ENCODE results near the gene CACNA1D.
"Not testable (repeated sequence)": the region's sequence is repeated elsewhere in the genome, so short reads cannot be mapped to it uniquely, and the experiment has no call there.

Gene CACNA1D

DNA sequence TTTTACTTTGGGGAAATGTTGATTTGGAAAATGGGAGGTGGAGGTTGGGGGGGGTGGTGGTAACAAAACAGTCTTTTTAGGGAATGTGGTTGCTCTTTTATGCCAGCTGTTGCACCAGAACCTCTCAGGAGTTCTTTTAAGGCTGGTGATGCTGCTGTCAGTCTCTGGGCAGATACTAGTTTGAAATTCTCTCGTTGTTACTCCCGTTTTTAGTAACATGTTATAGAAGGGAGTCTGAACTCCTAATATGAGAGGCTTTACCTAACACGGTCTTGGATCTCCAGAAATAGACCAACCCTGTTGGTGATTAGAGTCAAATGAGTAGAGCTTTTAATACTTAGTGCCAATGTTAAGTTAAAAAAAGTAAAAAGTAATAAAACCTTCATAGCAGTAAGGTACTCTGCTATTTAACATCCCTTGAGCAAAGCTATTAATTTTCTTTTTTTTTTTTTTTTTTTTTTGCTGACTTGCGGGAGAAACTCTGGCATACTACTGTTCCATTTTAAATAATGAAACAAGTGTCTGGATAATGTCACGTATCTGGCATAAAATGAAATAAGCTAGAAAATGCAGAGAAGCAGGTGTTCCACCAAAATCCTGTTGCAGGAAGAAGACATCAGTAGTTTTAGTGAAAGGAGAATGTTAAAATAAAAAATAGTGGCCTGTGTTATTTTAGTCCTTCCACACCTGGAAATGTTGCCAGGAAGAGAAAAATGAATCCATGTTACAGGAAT lies 156.7 kb downstream of the CACNA1D start:
- no peak overlapping the region for H3K4me3 ChIP-seq (ENCODE audit: low read depth, low read length)

DNA sequence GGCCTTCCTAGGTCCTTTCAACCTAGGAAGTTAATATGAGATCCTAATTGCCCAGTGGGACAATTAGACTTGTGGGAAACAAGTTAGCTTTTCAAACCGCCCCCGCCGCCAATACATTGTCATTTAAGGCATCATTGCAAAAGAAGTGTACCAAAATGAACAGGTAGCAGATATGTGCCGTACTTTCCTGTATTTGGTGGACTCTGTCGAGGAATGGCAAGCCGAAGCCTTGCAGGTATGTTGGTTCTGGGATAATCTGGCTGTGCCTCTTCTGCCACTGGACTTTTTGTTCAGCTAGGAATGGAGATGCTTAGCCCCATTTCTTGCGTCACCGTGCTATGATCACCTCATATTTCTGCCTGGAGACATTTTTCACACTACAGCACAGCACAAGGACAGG lies 157.5 kb downstream of the CACNA1D start:
- DNase-seq (ENCODE audit: low read depth): no peak
- TF ChIP-seq, protein P1, sequence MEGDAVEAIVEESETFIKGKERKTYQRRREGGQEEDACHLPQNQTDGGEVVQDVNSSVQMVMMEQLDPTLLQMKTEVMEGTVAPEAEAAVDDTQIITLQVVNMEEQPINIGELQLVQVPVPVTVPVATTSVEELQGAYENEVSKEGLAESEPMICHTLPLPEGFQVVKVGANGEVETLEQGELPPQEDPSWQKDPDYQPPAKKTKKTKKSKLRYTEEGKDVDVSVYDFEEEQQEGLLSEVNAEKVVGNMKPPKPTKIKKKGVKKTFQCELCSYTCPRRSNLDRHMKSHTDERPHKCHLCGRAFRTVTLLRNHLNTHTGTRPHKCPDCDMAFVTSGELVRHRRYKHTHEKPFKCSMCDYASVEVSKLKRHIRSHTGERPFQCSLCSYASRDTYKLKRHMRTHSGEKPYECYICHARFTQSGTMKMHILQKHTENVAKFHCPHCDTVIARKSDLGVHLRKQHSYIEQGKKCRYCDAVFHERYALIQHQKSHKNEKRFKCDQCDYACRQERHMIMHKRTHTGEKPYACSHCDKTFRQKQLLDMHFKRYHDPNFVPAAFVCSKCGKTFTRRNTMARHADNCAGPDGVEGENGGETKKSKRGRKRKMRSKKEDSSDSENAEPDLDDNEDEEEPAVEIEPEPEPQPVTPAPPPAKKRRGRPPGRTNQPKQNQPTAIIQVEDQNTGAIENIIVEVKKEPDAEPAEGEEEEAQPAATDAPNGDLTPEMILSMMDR (IDR thresholded peaks at IDR 0.05; ENCODE audit: insufficient read depth, low read depth, low read length, missing control alignments): no peak
- no peak overlapping the region for H3K4me3 ChIP-seq (ENCODE audit: low read depth, low read length)

More for the DNA sequence above, 156.7 kb downstream of the CACNA1D start:
- no peak for DNase-seq (ENCODE audit: low read depth)
- TF ChIP-seq, protein P1 (IDR thresholded peaks at IDR 0.05; ENCODE audit: insufficient read depth, low read depth, low read length, missing control alignments): no peak

DNA sequence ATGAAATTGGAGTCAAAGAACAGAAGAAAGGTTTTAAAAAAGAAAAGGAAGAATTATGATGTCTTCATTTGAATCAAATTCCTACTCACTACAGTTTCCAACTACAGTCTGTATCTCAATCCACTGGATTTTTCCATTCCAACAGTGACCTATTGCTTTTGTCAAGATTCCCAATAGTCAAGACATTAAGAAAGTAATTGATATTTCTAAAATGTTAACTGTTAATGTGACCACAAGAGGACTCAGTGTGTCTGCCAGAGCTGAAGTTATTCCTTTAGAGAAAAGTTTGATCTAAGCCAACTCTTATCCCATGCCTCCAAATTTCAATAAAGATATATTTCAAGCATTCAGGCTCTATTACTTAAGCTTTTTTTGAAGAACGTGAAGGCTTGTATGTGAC lies 163.2 kb downstream of the CACNA1D start:
- no peak overlapping the region for H3K4me3 ChIP-seq (ENCODE audit: low read depth, low read length)
- no peak for DNase-seq (ENCODE audit: low read depth)
- TF ChIP-seq, protein P1 (IDR thresholded peaks at IDR 0.05; ENCODE audit: insufficient read depth, low read depth, low read length, missing control alignments): no peak

DNA sequence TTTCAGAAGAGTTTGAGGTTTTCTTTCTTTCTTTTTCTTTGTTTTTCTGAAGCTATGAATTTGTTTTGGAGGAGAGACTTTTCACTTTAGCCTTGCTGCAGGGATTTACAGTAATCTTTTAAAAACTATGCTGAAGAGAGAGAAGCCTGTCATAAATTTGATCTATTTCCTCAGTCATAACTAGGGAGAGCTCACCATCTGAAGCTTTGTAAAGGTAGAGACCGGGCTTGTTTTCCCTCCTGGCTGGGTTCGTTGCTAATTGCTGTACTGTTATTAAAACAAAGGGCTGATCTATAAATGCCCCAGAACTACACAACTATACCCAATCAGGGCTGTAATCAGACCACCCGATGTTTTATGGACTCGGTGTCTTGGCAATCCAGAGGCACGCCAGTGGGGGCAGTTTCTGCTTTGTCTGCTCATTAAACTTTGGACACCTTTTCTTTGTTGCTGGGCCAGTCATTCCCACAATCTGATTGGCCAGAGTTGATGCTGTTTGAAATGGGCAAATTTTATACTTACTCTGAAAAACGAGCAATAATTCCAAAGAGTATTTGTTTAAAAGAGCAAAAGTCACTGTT lies 164.3 kb downstream of the CACNA1D start:
- TF ChIP-seq, protein P1 (IDR thresholded peaks at IDR 0.05; ENCODE audit: insufficient read depth, low read depth, low read length, missing control alignments): no peak
- H3K4me3 ChIP-seq (ENCODE audit: low read depth, low read length): no peak overlapping the region
- no peak for DNase-seq (ENCODE audit: low read depth)

DNA sequence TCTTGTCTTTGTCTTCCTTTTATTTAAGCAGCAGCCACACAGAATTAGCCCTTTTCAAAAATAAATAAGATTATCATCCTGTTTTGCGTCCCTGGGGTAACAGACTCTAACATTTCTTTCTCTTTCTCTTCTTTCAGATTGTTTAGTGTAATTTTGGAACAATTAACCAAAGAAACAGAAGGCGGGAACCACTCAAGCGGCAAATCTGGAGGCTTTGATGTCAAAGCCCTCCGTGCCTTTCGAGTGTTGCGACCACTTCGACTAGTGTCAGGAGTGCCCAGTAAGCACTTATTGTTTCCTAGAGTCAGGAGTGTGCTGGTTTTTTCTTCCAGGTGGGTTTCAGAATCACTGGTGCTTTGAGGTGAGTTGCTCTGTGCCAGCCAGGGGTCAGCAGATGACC lies 165.6 kb downstream of the CACNA1D start:
- TF ChIP-seq, protein P1 (IDR thresholded peaks at IDR 0.05; ENCODE audit: insufficient read depth, low read depth, low read length, missing control alignments): no peak
- H3K4me3 ChIP-seq (ENCODE audit: low read depth, low read length): no peak overlapping the region
- DNase-seq (ENCODE audit: low read depth): no peak

DNA sequence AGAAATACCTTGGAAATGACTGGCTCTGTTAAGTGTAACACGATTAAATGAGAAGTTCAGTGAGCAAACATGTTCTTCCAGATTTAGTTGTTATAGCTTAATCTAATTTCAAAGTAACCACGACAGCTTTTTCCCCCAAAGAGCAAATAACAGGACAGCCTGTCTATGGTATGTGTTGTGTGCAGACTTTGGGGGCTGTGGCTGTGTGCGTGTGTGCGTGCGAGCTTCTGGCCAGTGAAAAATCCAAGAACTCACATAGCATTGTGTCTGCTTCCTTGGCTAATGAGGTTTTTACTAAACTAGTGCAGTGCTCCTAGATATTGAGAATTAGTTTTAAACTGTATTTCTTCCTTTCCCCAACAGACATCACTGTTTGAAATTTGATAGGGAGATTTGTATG lies 167.1 kb downstream of the CACNA1D start:
- no peak for DNase-seq (ENCODE audit: low read depth)
- TF ChIP-seq, protein P1 (IDR thresholded peaks at IDR 0.05; ENCODE audit: insufficient read depth, low read depth, low read length, missing control alignments): no peak
- H3K4me3 ChIP-seq (ENCODE audit: low read depth, low read length): no peak overlapping the region

DNA sequence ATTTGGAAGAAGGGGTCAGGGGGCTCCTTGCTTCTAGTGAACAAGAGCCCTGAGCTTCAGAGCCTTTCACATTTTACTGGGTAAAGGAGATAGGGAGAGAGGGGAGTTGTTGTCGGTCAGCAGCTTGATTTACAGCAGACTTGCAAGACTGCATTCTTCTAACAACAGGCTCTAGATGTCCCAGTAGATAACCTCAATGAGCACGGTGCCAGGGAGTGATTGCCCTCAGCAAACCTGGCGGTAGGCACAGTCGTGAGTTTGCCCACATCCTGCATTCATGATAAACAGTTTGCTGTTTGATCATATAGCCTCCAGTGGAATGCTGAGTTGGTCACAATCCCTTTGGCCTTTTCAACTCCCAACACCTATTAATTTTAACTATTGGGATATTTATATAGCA lies 170.4 kb downstream of the CACNA1D start:
- H3K4me3 ChIP-seq (ENCODE audit: low read depth, low read length); DNase-seq (ENCODE audit: low read depth): not testable (repeated sequence)
